Prostate gland (tissue), 1 donor: ENCODE data around the gene MTA3.
"Not testable (repeated sequence)": the region's sequence is repeated elsewhere in the genome, so short reads cannot be mapped to it uniquely, and the experiment has no call there.

Experiments used
- POLR2A ChIP-seq: fragments of 450-650 bp; IDR thresholded peaks from one replicate; pipeline ENCODE4 v1.6.1; 2016; ENCODE audit warnings: antibody characterized with exemption, mild to moderate bottlenecking
- POLR2AphosphoS5 ChIP-seq: sonication (generic); formaldehyde crosslinking; IDR thresholded peaks from one replicate; pipeline ENCODE4 v1.6.1; 2017; ENCODE audit warnings: antibody characterized with exemption

DNA sequence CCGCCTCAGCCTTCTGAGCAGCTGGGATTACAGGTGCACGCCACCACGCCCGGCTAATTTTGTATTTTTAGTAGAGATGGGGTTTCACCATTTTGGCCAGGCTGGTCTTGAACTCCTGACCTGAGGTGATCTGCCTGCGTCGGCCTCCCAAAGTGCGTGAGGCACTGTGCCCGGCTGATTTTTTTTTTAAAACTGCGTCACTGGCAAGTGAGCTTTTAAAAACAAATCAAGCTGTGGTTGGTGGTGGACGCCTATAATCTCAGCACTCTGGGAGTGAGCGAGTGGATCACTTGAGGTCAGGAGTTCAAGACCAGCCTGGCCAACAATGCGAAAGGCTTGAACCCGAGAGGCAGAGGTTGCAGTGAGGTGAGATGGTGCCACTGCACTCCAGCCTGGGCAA lies 8.3 kb upstream of the MTA3 start:
- not testable (repeated sequence) for TF ChIP-seq POLR2A, POLR2AphosphoS5
